Measurements from ENCODE around the gene CRTC2.

The CRTC2 gene

GRCh38 chr1:153934746-153935145 lies 23.7 kb downstream of the CRTC2 start:
- no peak for DNase-seq (ENCODE audit: low read depth)
- TF ChIP-seq CTCF (IDR thresholded peaks at IDR 0.05; ENCODE audit: insufficient read depth, low read depth, low read length, missing control alignments), result no peak
- no peak overlapping the region for H3K4me3 ChIP-seq (ENCODE audit: low read depth, low read length)

- TF ChIP-seq CTCF (IDR thresholded peaks at IDR 0.05; ENCODE audit: insufficient read depth, low read depth, low read length, missing control alignments), result no peak
- no peak overlapping the region for H3K4me3 ChIP-seq (ENCODE audit: low read depth, low read length)
- DNase-seq (ENCODE audit: low read depth), result no peak
Observed at GRCh38 chr1:153933955-153934354, 24.5 kb downstream of the CRTC2 start.

GRCh38 chr1:153933430-153933829 lies 25.0 kb downstream of the CRTC2 start:
- TF ChIP-seq CTCF (IDR thresholded peaks at IDR 0.05; ENCODE audit: insufficient read depth, low read depth, low read length, missing control alignments), result no peak
- no peak for DNase-seq (ENCODE audit: low read depth)
- no peak overlapping the region for H3K4me3 ChIP-seq (ENCODE audit: low read depth, low read length)

GRCh38 chr1:153932156-153933131 lies 26.0 kb downstream of the CRTC2 start:
- no peak for TF ChIP-seq CTCF (IDR thresholded peaks at IDR 0.05; ENCODE audit: insufficient read depth, low read depth, low read length, missing control alignments)
- no peak overlapping the region for H3K4me3 ChIP-seq (ENCODE audit: low read depth, low read length)
- DNase-seq (ENCODE audit: low read depth), result no peak

GRCh38 chr1:153929981-153930948 lies 28.1 kb downstream of the CRTC2 start:
- no peak for TF ChIP-seq CTCF (IDR thresholded peaks at IDR 0.05; ENCODE audit: insufficient read depth, low read depth, low read length, missing control alignments)
- DNase-seq (ENCODE audit: low read depth), result no peak
- H3K4me3 ChIP-seq (ENCODE audit: low read depth, low read length), result no peak overlapping the region

GRCh38 chr1:153929426-153929825 lies 29.0 kb downstream of the CRTC2 start:
- no peak overlapping the region for H3K4me3 ChIP-seq (ENCODE audit: low read depth, low read length)
- no peak for DNase-seq (ENCODE audit: low read depth)
- no peak for TF ChIP-seq CTCF (IDR thresholded peaks at IDR 0.05; ENCODE audit: insufficient read depth, low read depth, low read length, missing control alignments)

All from GM12865 (cell line).